Adrenal gland (tissue), 12 donors: ENCODE results near the gene RESP18. TPM values are rescaled to one million over a fixed set of nuclear protein-coding genes. Genes with fewer than 3 reads are reported as not detected.

Source experiments
- DNase-seq, 7 donors: peaks; one replicate each; pipeline ENCODE4 v3.0.0-alpha.2; 2019 to 2020
- H3K27ac ChIP-seq, 5 donors: fragments of 200-600 bp; sonication (generic) in 4 of 5; 1 replicate in 3 of 5; 2 replicates in 2 of 5; pipeline versions ENCODE4 v1.5.1 to v1.8.0; 2016 to 2020; ENCODE audit warnings: mild to moderate bottlenecking in 1 of 5
- H3K27me3 ChIP-seq: fragments of 200-600 bp; 2 replicates; pipeline ENCODE4 v1.8.0; 2021
- H3K36me3 ChIP-seq, 2 donors: fragments of 200-600 bp; replicated peaks in 1 of 2; 1 replicate in 1 of 2; 2 replicates in 1 of 2; pipeline versions ENCODE4 v1.5.1 to v1.8.0; 2018 to 2022
- H3K4me1 ChIP-seq, 2 donors: fragments of 200-600 bp; replicated peaks in 1 of 2; 1 replicate in 1 of 2; 2 replicates in 1 of 2; pipeline versions ENCODE4 v1.5.1 to v1.8.0; 2018 to 2021
- H3K4me3 ChIP-seq, 4 donors: fragments of 200-600 bp; sonication (generic) in 3 of 4; one replicate each; pipeline ENCODE4 v1.5.1; 2016 to 2018
- H3K9me3 ChIP-seq, 3 donors: fragments of 200-600 bp; sonication (generic) in 1 of 3; replicated peaks in 1 of 3; 1 replicate in 2 of 3; 2 replicates in 1 of 3; pipeline versions ENCODE4 v1.5.1 to v1.8.0; 2016 to 2021
- POLR2A ChIP-seq, 2 donors: fragments of 450-650 bp; IDR thresholded peaks; one replicate each; pipeline ENCODE4 v1.6.1; 2017; ENCODE audit warnings: antibody characterized with exemption in 2 of 2, mild to moderate bottlenecking in 2 of 2, moderate library complexity in 1 of 2
- WGBS, 4 donors: extraction: QIAGEN DNeasy Blood & Tissue Kit in 2 of 4; methylation state at CpG; one replicate each; pipeline versions ENCODE4 v1.1.5 to v1.1.7; 2013 to 2017; 5-methylcytosine and 5-hydroxymethylcytosine counted together
- intact Hi-C, 2 donors: fragments of 100-400 bp; cut with DNase I; formaldehyde crosslinking; loops; one replicate each; pipeline versions ENCODE4 v1.14.1 to v1.15.0; 2022 to 2023
- polyA plus RNA-seq, 3 donors: library from polyadenylated mRNA; stranded (reverse); fragments of 200-250 nt in 2 of 3; fragments of 350-450 nt in 1 of 3; fragmentation: Illumina TruSeq in 1 of 3; extraction: RNeasy Lipid Tissue Mini Kit (QIAGEN cat#74804) in 1 of 3; gene quantifications; one replicate each; pipeline ENCODE4 v1.2.3, GENCODE V29; 2013 to 2014
- total RNA-seq, 9 donors: library from RNA; depleted of rRNA in 4 of 9; stranded (reverse); fragments of >200 nt in 4 of 9; fragments of 120-200 nt in 1 of 9; fragmentation: NEBNext Ultra II Directional in 1 of 9; extraction: Animal tissue kit (Norgen Biotek cat#: 25700) in 1 of 9; gene quantifications; one replicate each; pipeline versions ENCODE4 v1.1.0 to v1.2.4, GENCODE V29; 2013 to 2023
- TF ChIP-seq, protein P1 (sequence below), 6 experiments: fragments of 450-650 bp in 4 of 6; fragments of 200-600 bp in 2 of 6; sonication (generic) in 1 of 6; IDR thresholded peaks; 1 replicate in 5 of 6; 2 replicates in 1 of 6; pipeline versions ENCODE4 v1.5.1 to v1.8.0; 2016 to 2021; ENCODE audit warnings: antibody characterized with exemption in 6 of 6, mild to moderate bottlenecking in 2 of 6, moderate library complexity in 1 of 6
- donor health status: healthy with polysubstance abuse.
- donor health status: Bipolar disorder and iron deficiency.
- donor health status: DM: yes; HTN: yes; CAD: no.
- donor health status: DM: no; HTN: no; CAD: no.
- donor health status: DM: no; HTN: no; CAD: no.
- donor health status: DM: yes; HTN: yes; CAD: no.

RESP18 gene
- total and polyA plus RNA-seq, 12 donors, result not detected

DNA sequence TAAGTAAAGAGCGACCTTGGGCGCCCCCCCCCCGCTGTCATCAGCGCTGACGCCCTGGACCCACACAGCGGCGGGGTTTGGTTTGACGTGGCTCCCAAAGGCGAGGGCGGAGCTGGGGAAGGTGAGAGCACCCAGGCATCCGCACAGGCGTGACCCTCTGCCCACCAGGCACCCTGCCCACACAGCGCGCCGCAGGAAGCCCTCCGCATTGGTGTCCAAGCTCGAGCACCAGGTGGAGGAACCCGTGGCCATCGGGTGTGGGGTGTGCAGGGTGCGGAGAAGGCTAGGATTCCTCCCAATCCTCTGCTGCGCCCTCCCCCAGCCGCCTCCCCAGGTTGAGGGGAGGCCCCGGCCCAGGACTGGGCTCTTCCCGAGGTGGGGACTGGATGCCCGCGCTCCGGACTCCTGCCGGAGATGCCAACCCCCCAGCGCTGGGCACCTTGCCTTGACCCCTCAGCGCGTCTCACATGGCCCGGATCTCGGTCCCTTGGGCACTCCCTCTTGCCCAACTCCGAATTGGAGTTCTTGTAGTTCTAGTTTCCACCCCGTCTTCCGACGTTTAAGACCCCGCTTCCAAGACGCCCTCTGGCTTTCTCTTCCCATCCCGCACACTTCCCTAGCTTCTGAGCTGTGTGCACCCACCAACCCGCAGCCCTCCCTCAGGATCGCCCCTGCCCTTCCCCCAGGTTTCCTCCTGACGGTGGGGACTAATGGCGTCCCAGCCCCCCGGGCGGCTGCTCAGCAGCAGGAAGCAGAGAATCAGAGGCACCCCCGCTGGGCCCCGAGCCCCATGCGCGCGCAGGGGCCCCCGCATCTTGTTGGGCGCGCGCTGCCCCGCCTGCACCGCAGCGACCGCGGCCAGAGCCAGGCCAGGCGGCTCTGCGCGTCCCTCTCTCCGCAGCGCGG lies 25.9 kb upstream of the RESP18 start:
- H3K9me3 ChIP-seq, result no peaks in the 10 kb centered on the region
- no peak overlapping the region for H3K27ac ChIP-seq
- intact Hi-C loops, result no loop called here
- H3K4me3 ChIP-seq, result peak overlapping the region in 1 of 4 donors; percentile 32
- H3K27me3 ChIP-seq, result peaks cover 19% of the 10 kb centered on the region
- WGBS, 4 donors, result 2 to 3% (median 2%) methylated on average over 21 to 66 of the region's 66 CpGs
- no peaks in the 10 kb centered on the region for H3K36me3 ChIP-seq
- no peak for TF ChIP-seq POLR2A (IDR thresholded peaks at IDR 0.05)
- TF ChIP-seq, protein P1, sequence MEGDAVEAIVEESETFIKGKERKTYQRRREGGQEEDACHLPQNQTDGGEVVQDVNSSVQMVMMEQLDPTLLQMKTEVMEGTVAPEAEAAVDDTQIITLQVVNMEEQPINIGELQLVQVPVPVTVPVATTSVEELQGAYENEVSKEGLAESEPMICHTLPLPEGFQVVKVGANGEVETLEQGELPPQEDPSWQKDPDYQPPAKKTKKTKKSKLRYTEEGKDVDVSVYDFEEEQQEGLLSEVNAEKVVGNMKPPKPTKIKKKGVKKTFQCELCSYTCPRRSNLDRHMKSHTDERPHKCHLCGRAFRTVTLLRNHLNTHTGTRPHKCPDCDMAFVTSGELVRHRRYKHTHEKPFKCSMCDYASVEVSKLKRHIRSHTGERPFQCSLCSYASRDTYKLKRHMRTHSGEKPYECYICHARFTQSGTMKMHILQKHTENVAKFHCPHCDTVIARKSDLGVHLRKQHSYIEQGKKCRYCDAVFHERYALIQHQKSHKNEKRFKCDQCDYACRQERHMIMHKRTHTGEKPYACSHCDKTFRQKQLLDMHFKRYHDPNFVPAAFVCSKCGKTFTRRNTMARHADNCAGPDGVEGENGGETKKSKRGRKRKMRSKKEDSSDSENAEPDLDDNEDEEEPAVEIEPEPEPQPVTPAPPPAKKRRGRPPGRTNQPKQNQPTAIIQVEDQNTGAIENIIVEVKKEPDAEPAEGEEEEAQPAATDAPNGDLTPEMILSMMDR (IDR thresholded peaks at IDR 0.05), result no peak
- peaks cover 0 to 6% of the 10 kb centered on the region in 2 donors for H3K4me1 ChIP-seq
- no peak for DNase-seq

DNA sequence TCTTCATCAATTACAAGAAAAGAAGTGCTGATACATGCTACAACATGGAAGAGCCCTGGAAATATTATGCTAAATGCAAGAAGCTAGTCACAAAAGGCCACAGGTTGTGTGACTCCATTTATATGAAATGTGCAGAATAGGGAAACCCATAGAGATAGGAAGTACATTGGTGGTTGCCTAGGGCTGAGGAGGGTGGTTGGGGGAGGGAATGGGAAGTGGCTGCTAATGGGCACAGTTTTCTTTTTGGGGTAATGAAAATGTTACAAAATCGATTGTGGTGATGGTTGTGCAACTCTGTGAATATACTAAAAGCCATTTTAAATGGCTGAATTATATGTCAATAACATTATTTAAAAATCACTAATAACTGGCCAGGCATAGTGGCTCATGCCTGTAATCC lies 24.3 kb upstream of the RESP18 start:
- peaks cover 19% of the 10 kb centered on the region for H3K27me3 ChIP-seq

GRCh38 chr2:219354582-219354981 lies 22.0 kb upstream of the RESP18 start:
- Histone ChIP-seq H3K4me3 (no peak overlapping the region), H3K27ac (no peak overlapping the region), H3K27me3 (peaks cover 14% of the 10 kb centered on the region), H3K36me3 (no peaks in the 10 kb centered on the region), H3K9me3 (no peaks in the 10 kb centered on the region), H3K4me1 (peaks cover 0 to 6% of the 10 kb centered on the region in 2 donors)
- no peak for DNase-seq
- 64 to 73% (median 70%) methylated on average over 3 to 4 of the region's 4 CpGs for WGBS, 4 donors
- intact Hi-C loops, result no loop called here
- TF ChIP-seq POLR2A (IDR thresholded peaks at IDR 0.05), result no peak
- TF ChIP-seq, protein P1 (IDR thresholded peaks at IDR 0.05), result no peak

More for the DNA sequence above, 24.3 kb upstream of the RESP18 start:
- Histone ChIP-seq H3K4me3 (no peak overlapping the region), H3K36me3 (no peaks in the 10 kb centered on the region), H3K9me3 (no peaks in the 10 kb centered on the region), H3K4me1 (peaks cover 0 to 6% of the 10 kb centered on the region in 2 donors), H3K27ac (no peak overlapping the region)
- TF ChIP-seq, protein P1 (IDR thresholded peaks at IDR 0.05), result no peak
- no peak for TF ChIP-seq POLR2A (IDR thresholded peaks at IDR 0.05)
- intact Hi-C loops, result no loop called here
- DNase-seq, result peak in 1 of 7 donors; percentile 32
- WGBS, 4 donors, result 58 to 81% (median 61%) methylated on average over 1 of the region's 1 CpG

DNA sequence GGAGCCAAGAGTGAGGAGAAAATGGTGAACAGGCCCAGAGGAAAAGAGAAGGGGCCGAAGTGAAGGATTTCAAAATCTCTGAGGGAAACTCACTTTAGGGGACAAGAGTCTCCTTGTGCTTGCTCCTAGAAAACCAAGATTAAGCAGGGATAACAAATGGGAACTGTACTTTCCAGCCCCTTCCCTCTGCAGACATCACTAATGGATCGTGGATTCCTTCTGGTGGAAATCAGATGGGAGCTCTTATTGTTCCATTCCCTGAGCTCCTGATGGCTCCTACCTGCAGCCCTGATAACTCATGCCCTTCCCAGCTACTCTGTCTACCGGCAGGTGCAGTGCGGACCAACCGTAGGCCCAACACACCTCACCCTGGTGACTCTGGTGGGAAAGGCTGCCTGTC lies 20.6 kb upstream of the RESP18 start:
- Histone ChIP-seq H3K27me3 (peaks cover 4% of the 10 kb centered on the region), H3K4me1 (no peaks in the 10 kb centered on the region), H3K9me3 (no peaks in the 10 kb centered on the region), H3K27ac (no peak overlapping the region), H3K36me3 (no peaks in the 10 kb centered on the region), H3K4me3 (no peak overlapping the region)
- TF ChIP-seq POLR2A (IDR thresholded peaks at IDR 0.05), result no peak
- TF ChIP-seq, protein P1 (IDR thresholded peaks at IDR 0.05), result no peak
- no peak for DNase-seq
- WGBS, 4 donors, result 78 to 92% (median 84%) methylated on average over 4 to 5 of the region's 5 CpGs
- intact Hi-C loops, result no loop called here
